Measurements from ENCODE around the gene LAMC2. TPM values are rescaled to one million over a fixed set of nuclear protein-coding genes. Genes with fewer than 3 reads are reported as not detected.

Gene LAMC2
- total RNA-seq, 2 experiments from 2014 or later, result not detected

DNA sequence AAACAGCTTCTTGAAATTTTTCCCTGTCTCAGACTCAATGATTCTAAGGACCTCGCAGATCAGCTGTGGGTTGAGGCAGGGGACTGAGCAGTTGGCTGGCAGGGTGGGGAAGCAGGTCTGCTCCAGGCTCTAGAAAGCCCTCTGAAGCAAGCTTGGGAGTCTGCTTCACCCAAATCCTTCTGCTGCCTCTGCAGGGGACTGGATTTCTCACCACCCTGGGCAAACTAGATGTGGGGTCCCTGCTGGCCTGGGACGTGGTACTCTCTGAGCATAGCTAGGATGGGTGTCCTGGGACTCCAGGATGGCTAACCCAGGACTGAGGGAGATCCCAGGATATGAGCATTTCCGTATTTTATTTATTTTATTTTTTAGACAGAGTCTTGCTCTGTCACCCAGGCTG lies 89.3 kb downstream of the LAMC2 start:
- DNase-seq, result no peak
- CTCF ChIA-PET, result no interaction called here
- Mint-ChIP-seq H3K36me3 (ENCODE audit: low read depth) (no peaks in the 10 kb centered on the region), H3K27ac (no peak overlapping the region), H3K4me3 (no peak overlapping the region), H3K4me1 (peaks cover 25% of the 10 kb centered on the region), H3K27me3 (peaks cover 4% of the 10 kb centered on the region), H3K9me3 (no peaks in the 10 kb centered on the region)
- POLR2A ChIA-PET, result no interaction called here

DNA sequence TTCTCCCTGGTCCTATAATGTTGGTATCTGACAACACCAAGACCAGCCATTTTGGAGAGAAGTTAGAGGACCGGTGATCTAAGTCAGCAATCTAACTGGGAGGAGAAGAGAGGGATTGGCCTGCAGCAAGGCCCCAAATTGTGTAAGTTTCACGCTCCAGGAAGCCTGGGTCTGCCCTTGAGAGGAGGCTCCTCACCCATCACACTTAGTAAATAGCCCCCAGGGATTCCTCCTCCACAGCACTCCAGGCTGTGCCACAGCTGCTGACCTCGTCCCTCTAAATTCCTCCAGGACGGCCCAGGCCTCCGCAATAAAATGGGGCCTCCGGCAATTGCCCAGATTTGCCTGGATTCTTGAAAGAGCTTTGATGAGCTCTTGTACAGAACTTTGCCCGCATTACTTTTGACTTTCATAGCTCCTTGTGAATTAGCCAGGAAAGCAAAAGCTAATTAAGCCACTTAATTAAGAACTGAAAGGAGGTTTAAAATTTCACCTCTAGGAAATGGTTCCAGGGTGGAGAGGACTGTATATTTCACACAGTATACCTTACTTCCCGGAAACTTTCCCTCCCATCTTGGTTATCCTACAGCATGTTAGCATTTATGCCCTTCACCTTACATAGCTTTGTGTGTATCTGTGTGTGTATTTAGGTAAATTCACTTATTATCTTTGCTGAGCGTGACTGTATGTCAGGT lies 90.5 kb downstream of the LAMC2 start:
- ChIA-PET CTCF (interaction anchor here (1.5 kb wide), 1 partner anchor 409 kb away, joined by 3 read pairs; no protein-coding TSS in a partner anchor), POLR2A (no interaction called here)
- Mint-ChIP-seq H3K4me1 (peaks cover 29% of the 10 kb centered on the region), H3K9me3 (no peaks in the 10 kb centered on the region), H3K27me3 (peaks cover under 1% of the 10 kb centered on the region), H3K27ac (no peak overlapping the region), H3K36me3 (ENCODE audit: low read depth) (no peaks in the 10 kb centered on the region), H3K4me3 (no peak overlapping the region)
- no peak for DNase-seq

- H3K4me3 Mint-ChIP-seq, result no peak overlapping the region
- no peaks in the 10 kb centered on the region for H3K9me3 Mint-ChIP-seq
- peaks cover 29% of the 10 kb centered on the region for H3K4me1 Mint-ChIP-seq
- H3K27me3 Mint-ChIP-seq, result peaks cover 2% of the 10 kb centered on the region
- no peak for DNase-seq
- ChIA-PET CTCF (interaction anchor here (1.2 to 1.5 kb wide), 2 partner anchors 50 to 407 kb away, joined by 3 to 4 read pairs; no protein-coding TSS in a partner anchor), POLR2A (no interaction called here)
- H3K27ac Mint-ChIP-seq, result peak overlapping the region; percentile 64
- H3K36me3 Mint-ChIP-seq (ENCODE audit: low read depth), result no peaks in the 10 kb centered on the region
Measured at GRCh38 chr1:183277821-183278738, 92.0 kb downstream of the LAMC2 start.

GRCh38 chr1:183278739-183279591 lies 92.9 kb downstream of the LAMC2 start:
- no peaks in the 10 kb centered on the region for H3K9me3 Mint-ChIP-seq
- H3K36me3 Mint-ChIP-seq (ENCODE audit: low read depth), result no peaks in the 10 kb centered on the region
- H3K27ac Mint-ChIP-seq, result peak overlapping the region; percentile 68
- CTCF ChIA-PET, result interaction anchor here (0.6 to 0.9 kb wide), 2 partner anchors 406 to 617 kb away, joined by 3 to 5 read pairs; no protein-coding TSS in a partner anchor
- peaks cover 29% of the 10 kb centered on the region for H3K4me1 Mint-ChIP-seq
- no peak for DNase-seq
- POLR2A ChIA-PET, result no interaction called here
- peaks cover 2% of the 10 kb centered on the region for H3K27me3 Mint-ChIP-seq
- H3K4me3 Mint-ChIP-seq, result no peak overlapping the region

DNA sequence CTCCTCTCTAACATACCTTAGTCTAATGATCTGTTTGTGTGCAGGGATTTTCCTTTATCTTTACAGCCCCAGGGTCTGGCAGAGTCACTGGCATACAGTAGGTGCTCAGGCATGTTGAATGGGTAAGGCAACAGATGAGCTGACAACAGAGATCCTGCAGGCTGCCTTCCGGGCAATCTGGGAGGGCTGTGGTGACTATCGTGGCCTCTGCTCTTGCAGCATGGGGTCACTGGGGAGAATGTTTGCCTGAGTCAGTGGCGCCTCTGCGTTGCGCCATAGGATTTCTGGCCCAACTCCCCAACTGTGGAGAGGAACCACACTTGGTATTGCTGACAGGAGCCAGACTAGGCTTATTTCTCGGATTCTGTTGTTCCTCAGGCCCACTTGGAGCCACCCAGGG lies 93.8 kb downstream of the LAMC2 start:
- H3K9me3 Mint-ChIP-seq, result no peaks in the 10 kb centered on the region
- peaks cover 29% of the 10 kb centered on the region for H3K4me1 Mint-ChIP-seq
- no peaks in the 10 kb centered on the region for H3K36me3 Mint-ChIP-seq (ENCODE audit: low read depth)
- ChIA-PET POLR2A (no interaction called here), CTCF (interaction anchor here (0.6 to 2.7 kb wide), 5 partner anchors 26 to 618 kb away, joined by 3 to 11 read pairs (median 5); no protein-coding TSS in a partner anchor)
- peak overlapping the region; percentile 68 for H3K27ac Mint-ChIP-seq
- DNase-seq, result no peak
- H3K4me3 Mint-ChIP-seq, result no peak overlapping the region
- peaks cover 8% of the 10 kb centered on the region for H3K27me3 Mint-ChIP-seq

GRCh38 chr1:183281039-183281438 lies 95.0 kb downstream of the LAMC2 start:
- Mint-ChIP-seq H3K4me1 (peaks cover 29% of the 10 kb centered on the region), H3K27me3 (peaks cover 8% of the 10 kb centered on the region), H3K36me3 (ENCODE audit: low read depth) (no peaks in the 10 kb centered on the region), H3K4me3 (no peak overlapping the region), H3K9me3 (no peaks in the 10 kb centered on the region), H3K27ac (no peak overlapping the region)
- POLR2A ChIA-PET, result no interaction called here
- CTCF ChIA-PET, result interaction anchor here (0.7 to 2.7 kb wide), 8 partner anchors 9 to 635 kb away, joined by 3 to 11 read pairs (median 4); no protein-coding TSS in a partner anchor
- DNase-seq, result no peak

DNA sequence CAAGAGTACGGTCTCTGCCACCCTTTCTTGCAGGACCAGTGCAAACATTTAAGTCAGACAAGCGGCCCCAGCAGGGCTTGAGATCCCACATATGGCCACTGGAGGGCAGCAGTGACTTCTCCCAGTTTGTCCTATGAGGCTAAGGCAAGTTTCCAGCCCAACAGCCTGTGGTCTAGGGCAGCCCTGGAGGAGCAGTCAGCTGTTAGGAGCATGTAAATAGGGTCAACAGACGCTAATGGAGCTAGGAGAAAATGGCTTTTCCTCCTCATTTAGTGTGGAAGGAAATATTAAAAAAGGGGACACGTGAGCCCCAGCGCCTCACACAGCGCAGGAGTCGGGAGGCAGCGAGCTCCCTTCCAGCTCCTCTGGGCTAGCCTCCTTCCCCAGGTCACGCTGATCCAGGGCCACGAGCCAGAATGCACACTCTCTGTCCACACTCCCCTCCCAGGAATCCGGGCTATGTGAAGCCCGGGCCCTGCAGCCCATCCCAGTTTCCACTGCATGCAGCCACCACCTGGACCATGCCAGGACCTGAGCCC lies 95.6 kb downstream of the LAMC2 start:
- CTCF ChIA-PET, result interaction anchor here (0.8 to 2.7 kb wide), 6 partner anchors 11 to 634 kb away, joined by 3 to 11 read pairs (median 4); no protein-coding TSS in a partner anchor

DNA sequence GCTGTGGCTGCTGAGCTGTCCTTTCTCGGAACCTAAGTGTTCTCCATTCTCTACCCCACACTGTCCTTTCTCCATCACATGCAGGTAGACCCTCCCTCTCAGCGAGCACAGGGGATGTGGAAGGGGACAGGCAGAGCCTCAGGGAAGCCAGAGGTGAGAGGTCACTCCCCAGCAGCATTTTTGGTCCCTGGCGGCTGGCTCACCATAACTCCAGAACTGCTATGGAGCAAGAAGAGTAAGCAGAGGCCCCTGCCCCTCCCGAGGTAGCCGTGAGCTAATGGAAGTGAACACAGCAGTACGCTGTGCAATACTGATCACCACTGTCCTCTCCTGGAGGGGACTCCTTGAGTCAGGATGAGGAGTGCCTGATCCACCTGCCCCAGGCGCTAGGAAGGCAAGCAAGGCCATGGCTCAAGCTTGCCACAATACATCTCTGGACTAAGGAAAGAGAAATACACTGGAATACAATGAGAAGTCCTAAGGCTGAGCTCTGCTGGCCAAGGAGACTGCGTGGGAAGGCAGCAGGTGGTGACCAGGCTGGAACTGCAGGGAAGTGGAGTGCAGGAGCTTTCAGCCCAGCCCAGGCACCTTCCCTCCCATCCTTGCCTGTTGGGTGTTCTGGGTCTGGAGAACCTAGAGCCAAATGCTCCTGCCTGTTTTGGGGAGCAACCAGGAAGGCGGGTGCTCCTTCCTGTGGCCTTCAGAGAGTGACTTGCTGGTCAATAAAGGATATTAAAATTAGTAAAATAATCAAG lies 96.2 kb downstream of the LAMC2 start:
- no peaks in the 10 kb centered on the region for H3K36me3 Mint-ChIP-seq (ENCODE audit: low read depth)
- peaks cover 29% of the 10 kb centered on the region for H3K4me1 Mint-ChIP-seq
- H3K27me3 Mint-ChIP-seq, result peaks cover 10% of the 10 kb centered on the region
- ChIA-PET CTCF (interaction anchor here (0.8 to 2.7 kb wide), 5 partner anchors 12 to 402 kb away, joined by 3 to 11 read pairs (median 4); no protein-coding TSS in a partner anchor), POLR2A (no interaction called here)
- H3K9me3 Mint-ChIP-seq, result no peaks in the 10 kb centered on the region
- H3K4me3 Mint-ChIP-seq, result no peak overlapping the region
- DNase-seq, result no peak
- H3K27ac Mint-ChIP-seq, result no peak overlapping the region

More for the DNA sequence above, 95.6 kb downstream of the LAMC2 start:
- peak; percentile 78 for DNase-seq
- Mint-ChIP-seq H3K4me3 (no peak overlapping the region), H3K4me1 (peaks cover 29% of the 10 kb centered on the region), H3K36me3 (ENCODE audit: low read depth) (no peaks in the 10 kb centered on the region), H3K27ac (no peak overlapping the region), H3K9me3 (no peaks in the 10 kb centered on the region), H3K27me3 (peaks cover 10% of the 10 kb centered on the region)
- POLR2A ChIA-PET, result no interaction called here

GRCh38 chr1:183283286-183283685 lies 97.2 kb downstream of the LAMC2 start:
- H3K36me3 Mint-ChIP-seq (ENCODE audit: low read depth), result no peaks in the 10 kb centered on the region
- H3K4me3 Mint-ChIP-seq, result no peak overlapping the region
- no peaks in the 10 kb centered on the region for H3K9me3 Mint-ChIP-seq
- H3K27ac Mint-ChIP-seq, result no peak overlapping the region
- ChIA-PET POLR2A (no interaction called here), CTCF (no interaction called here)
- peaks cover 12% of the 10 kb centered on the region for H3K27me3 Mint-ChIP-seq
- peaks cover 21% of the 10 kb centered on the region for H3K4me1 Mint-ChIP-seq
- no peak for DNase-seq

- ChIA-PET POLR2A (no interaction called here), CTCF (interaction anchor here (0.9 kb wide), 1 partner anchor 401 kb away, joined by 3 read pairs; no protein-coding TSS in a partner anchor)
- no peak for DNase-seq
Measured at GRCh38 chr1:183284086-183284485, 98.0 kb downstream of the LAMC2 start.

GRCh38 chr1:183285256-183285655 lies 99.2 kb downstream of the LAMC2 start:
- H3K27me3 Mint-ChIP-seq, result peaks cover 12% of the 10 kb centered on the region
- H3K4me1 Mint-ChIP-seq, result peaks cover 4% of the 10 kb centered on the region
- no peaks in the 10 kb centered on the region for H3K36me3 Mint-ChIP-seq (ENCODE audit: low read depth)
- POLR2A ChIA-PET, result no interaction called here
- DNase-seq, result no peak
- no peaks in the 10 kb centered on the region for H3K9me3 Mint-ChIP-seq
- no peak overlapping the region for H3K27ac Mint-ChIP-seq
- CTCF ChIA-PET, result no interaction called here
- H3K4me3 Mint-ChIP-seq, result no peak overlapping the region

More at GRCh38 chr1:183284086-183284485, 98.0 kb downstream of the LAMC2 start:
- peaks cover 12% of the 10 kb centered on the region for H3K27me3 Mint-ChIP-seq
- no peaks in the 10 kb centered on the region for H3K9me3 Mint-ChIP-seq
- H3K27ac Mint-ChIP-seq, result no peak overlapping the region
- H3K4me1 Mint-ChIP-seq, result peaks cover 13% of the 10 kb centered on the region
- H3K4me3 Mint-ChIP-seq, result no peak overlapping the region
- H3K36me3 Mint-ChIP-seq (ENCODE audit: low read depth), result no peaks in the 10 kb centered on the region

- ChIA-PET CTCF (no interaction called here), POLR2A (no interaction called here)
Measured at GRCh38 chr1:183285746-183286145, 99.7 kb downstream of the LAMC2 start.

More at GRCh38 chr1:183285746-183286145, 99.7 kb downstream of the LAMC2 start:
- DNase-seq, result no peak
- no peak overlapping the region for H3K27ac Mint-ChIP-seq
- H3K4me3 Mint-ChIP-seq, result no peak overlapping the region
- H3K9me3 Mint-ChIP-seq, result no peaks in the 10 kb centered on the region
- H3K36me3 Mint-ChIP-seq (ENCODE audit: low read depth), result no peaks in the 10 kb centered on the region
- peaks cover 4% of the 10 kb centered on the region for H3K4me1 Mint-ChIP-seq
- peaks cover 12% of the 10 kb centered on the region for H3K27me3 Mint-ChIP-seq

Data from activated CD4-positive, alpha-beta memory T cell treated with anti-CD3 and anti-CD28 coated beads, Interleukin-2, amount 10 ng/mL, durations not matched to agents 7 days and 5 days (primary cell).